DOHH2 (cell line): ENCODE measurements around the gene SARNP.

Experiments
- H3F3A ChIP-seq: fragments of 200-600 bp; sonication (generic), shearing (Covaris generic); 2 replicates; pipeline ENCODE4 v1.6.0; 2016; ENCODE audit warnings: antibody characterized with exemption, mild to moderate bottlenecking; ENCODE audit not compliant: control insufficient read depth, insufficient read depth
- H3K27ac ChIP-seq: fragments of 200-600 bp; sonication (generic); 2 replicates; pipeline ENCODE4 v1.5.1; 2014; ENCODE audit warnings: low read depth, mild to moderate bottlenecking, low read length, moderate library complexity
- H3K27me3 ChIP-seq: fragments of 200-600 bp; sonication (generic); 2 replicates; pipeline ENCODE4 v1.6.1; 2014; ENCODE audit warnings: mild to moderate bottlenecking, low read length, mixed read lengths; ENCODE audit not compliant: control insufficient read depth
- H3K36me3 ChIP-seq: fragments of 200-600 bp; sonication (generic); 2 replicates; pipeline ENCODE4 v1.6.1; 2014; ENCODE audit warnings: mild to moderate bottlenecking, low read length, moderate library complexity, mixed read lengths; ENCODE audit not compliant: control insufficient read depth
- H3K4me1 ChIP-seq: fragments of 200-600 bp; sonication (generic); 2 replicates; pipeline ENCODE4 v1.6.1; 2014; ENCODE audit warnings: mild to moderate bottlenecking, low read length, mixed read lengths; ENCODE audit not compliant: control insufficient read depth
- H3K4me2 ChIP-seq: fragments of 200-600 bp; sonication (generic); 2 replicates; pipeline ENCODE4 v1.6.0; 2014; ENCODE audit warnings: mild to moderate bottlenecking, low read length, moderate library complexity
- H3K4me3 ChIP-seq: fragments of 200-600 bp; sonication (generic); 2 replicates; pipeline ENCODE4 v1.5.1; 2014; ENCODE audit warnings: mild to moderate bottlenecking, low read length, mixed read lengths
- H3K79me2 ChIP-seq: fragments of 200-600 bp; sonication (generic); 2 replicates; pipeline ENCODE4 v1.6.1; 2014; ENCODE audit warnings: mild to moderate bottlenecking, low read length, mixed read lengths; ENCODE audit not compliant: control insufficient read depth
- H3K9me2 ChIP-seq: fragments of 200-600 bp; sonication (generic); replicated peaks from 2 replicates; pipeline ENCODE4 v1.6.1; 2014; ENCODE audit warnings: mild to moderate bottlenecking, low read length, mixed read lengths; ENCODE audit not compliant: control insufficient read depth
- H3K9me3 ChIP-seq: fragments of 200-600 bp; sonication (generic); 2 replicates; pipeline ENCODE4 v1.6.1; 2014; ENCODE audit warnings: antibody characterized with exemption, low read length, mixed read lengths; ENCODE audit not compliant: control insufficient read depth, insufficient read depth
- H4K20me1 ChIP-seq: fragments of 200-600 bp; sonication (generic); 2 replicates; pipeline ENCODE4 v1.6.0; 2014; ENCODE audit warnings: low read depth, mild to moderate bottlenecking, antibody characterized with exemption, low read length, moderate library complexity; ENCODE audit not compliant: control insufficient read depth, insufficient read depth
- EZH2phosphoT487 ChIP-seq: fragments of 200-600 bp; sonication (generic); IDR thresholded peaks from 2 replicates; pipeline ENCODE4 v1.6.1; 2017; ENCODE audit warnings: borderline replicate concordance, mild to moderate bottlenecking, antibody characterized with exemption, low read length, moderate library complexity, mixed read lengths
- TF ChIP-seq, protein P1 (sequence below): fragments of 200-600 bp; sonication (generic); IDR thresholded peaks from one replicate; pipeline ENCODE4 v1.5.1; 2014; ENCODE audit warnings: antibody characterized with exemption, mild to moderate bottlenecking, low read depth, low read length; ENCODE audit not compliant: poor library complexity, severe bottlenecking

Gene SARNP

DNA sequence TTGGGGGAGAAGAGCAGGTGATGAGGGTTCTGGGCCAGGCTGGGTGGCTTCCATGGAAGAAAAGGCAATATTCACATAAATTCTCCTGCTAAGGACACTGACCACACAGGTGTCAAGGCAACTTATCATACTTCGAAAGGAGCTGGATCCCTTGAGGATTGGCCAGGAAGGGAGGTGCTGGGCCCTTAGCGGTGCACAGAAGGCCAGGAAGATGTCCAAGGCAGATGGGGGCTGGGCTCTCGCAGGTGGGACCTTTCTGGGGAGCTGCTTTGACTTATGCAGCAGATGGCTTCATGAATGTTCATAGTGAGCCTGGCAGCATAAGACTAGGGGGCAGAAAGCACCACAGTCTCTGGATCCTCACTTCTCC lies 92.6 kb downstream of the SARNP start:
- Histone ChIP-seq H3F3A (peaks cover 6% of the 10 kb centered on the region), H3K9me3 (no peaks in the 10 kb centered on the region), H3K27me3 (no peaks in the 10 kb centered on the region), H3K27ac (no peak overlapping the region), H3K4me1 (peaks cover 20% of the 10 kb centered on the region), H3K4me3 (no peak overlapping the region), H4K20me1 (no peaks in the 10 kb centered on the region), H3K9me2 (no peaks in the 10 kb centered on the region), H3K79me2 (peaks cover 7% of the 10 kb centered on the region), H3K4me2 (no peak overlapping the region), H3K36me3 (peaks cover 28% of the 10 kb centered on the region)
- TF ChIP-seq EZH2phosphoT487, result no peak

DNA sequence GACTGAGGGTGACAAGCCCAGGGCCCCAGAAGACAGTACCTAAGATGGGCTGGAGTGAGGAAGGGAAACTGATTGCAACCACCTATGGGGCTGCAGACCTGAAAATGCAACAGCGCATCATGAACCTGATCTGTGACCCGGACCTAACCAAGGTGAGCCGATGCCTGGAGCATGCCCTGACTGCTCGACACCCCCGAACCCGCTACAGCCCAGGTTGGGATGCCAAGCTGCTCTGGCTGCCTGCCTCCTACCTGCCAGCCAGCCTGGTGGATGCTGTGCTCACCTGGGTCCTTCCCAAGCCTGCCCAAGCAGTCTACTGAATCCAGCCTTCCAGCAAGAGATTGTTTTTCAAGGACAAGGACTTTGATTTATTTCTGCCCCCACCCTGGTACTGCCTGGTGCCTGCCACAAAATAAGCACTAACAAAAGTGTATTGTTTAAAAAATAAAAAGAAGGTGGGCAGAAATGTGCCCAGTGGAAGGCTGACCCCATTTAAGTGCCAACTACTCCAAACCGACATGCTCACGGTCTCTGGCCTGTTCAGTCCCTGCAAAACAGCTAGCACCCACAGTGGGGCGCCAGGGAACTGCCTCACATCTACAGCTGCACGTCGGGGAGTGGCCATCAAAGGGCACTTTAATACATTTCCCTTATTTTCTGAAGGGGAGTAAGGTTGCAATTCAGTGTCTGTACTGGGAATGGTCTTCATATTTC lies 93.1 kb downstream of the SARNP start:
- Histone ChIP-seq H3K36me3 (peaks cover 33% of the 10 kb centered on the region), H3K4me1 (peaks cover 14% of the 10 kb centered on the region), H3K79me2 (peaks cover 7% of the 10 kb centered on the region), H3K4me2 (no peak overlapping the region), H3K9me3 (no peaks in the 10 kb centered on the region), H3K9me2 (no peaks in the 10 kb centered on the region), H3K27me3 (no peaks in the 10 kb centered on the region), H3F3A (peaks cover 6% of the 10 kb centered on the region; the same call in 1 of the 2 replicates), H3K4me3 (no peak overlapping the region), H3K27ac (no peak overlapping the region), H4K20me1 (no peaks in the 10 kb centered on the region)
- TF ChIP-seq, protein P1, sequence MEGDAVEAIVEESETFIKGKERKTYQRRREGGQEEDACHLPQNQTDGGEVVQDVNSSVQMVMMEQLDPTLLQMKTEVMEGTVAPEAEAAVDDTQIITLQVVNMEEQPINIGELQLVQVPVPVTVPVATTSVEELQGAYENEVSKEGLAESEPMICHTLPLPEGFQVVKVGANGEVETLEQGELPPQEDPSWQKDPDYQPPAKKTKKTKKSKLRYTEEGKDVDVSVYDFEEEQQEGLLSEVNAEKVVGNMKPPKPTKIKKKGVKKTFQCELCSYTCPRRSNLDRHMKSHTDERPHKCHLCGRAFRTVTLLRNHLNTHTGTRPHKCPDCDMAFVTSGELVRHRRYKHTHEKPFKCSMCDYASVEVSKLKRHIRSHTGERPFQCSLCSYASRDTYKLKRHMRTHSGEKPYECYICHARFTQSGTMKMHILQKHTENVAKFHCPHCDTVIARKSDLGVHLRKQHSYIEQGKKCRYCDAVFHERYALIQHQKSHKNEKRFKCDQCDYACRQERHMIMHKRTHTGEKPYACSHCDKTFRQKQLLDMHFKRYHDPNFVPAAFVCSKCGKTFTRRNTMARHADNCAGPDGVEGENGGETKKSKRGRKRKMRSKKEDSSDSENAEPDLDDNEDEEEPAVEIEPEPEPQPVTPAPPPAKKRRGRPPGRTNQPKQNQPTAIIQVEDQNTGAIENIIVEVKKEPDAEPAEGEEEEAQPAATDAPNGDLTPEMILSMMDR, result peak; percentile 86
- TF ChIP-seq EZH2phosphoT487, result no peak

DNA sequence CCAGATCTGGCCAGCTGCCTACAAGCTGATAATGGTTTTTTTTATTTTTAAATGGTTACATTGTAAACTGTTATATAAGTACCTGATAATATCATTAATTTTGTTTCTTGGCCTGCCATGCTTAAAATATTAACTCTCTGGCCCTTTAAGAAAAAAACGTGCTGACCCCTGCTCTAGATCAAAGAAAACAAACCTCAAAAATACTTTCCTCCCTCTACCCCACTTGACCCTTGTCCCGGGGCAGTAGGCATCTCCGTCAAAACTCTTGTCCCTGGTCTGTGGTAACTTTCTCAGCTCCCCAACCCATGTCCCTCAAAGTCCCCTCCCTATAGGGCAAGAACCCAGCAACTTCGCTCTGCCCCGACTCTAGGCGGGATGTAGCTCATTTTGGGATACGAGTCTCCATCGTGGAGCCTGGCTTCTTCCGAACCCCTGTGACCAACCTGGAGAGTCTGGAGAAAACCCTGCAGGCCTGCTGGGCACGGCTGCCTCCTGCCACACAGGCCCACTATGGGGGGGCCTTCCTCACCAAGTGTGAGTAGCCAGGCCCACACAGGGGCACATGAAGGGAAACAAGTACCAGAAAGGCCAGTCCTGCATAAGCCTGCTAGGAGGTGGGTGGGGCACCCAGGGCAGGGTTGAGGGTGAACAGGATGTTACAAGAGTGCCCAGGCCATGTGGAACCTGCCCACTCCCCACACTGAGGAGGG lies 93.9 kb downstream of the SARNP start:
- peaks cover 6% of the 10 kb centered on the region; the same call in 1 of the 2 replicates for H3F3A ChIP-seq
- no peaks in the 10 kb centered on the region for H4K20me1 ChIP-seq
- no peaks in the 10 kb centered on the region for H3K27me3 ChIP-seq
- TF ChIP-seq, protein P1, result no peak
- no peak for TF ChIP-seq EZH2phosphoT487
- H3K4me2 ChIP-seq, result no peak overlapping the region
- peaks cover 39% of the 10 kb centered on the region for H3K36me3 ChIP-seq
- H3K79me2 ChIP-seq, result peaks cover 7% of the 10 kb centered on the region
- H3K9me3 ChIP-seq, result no peaks in the 10 kb centered on the region
- no peak overlapping the region for H3K27ac ChIP-seq
- H3K9me2 ChIP-seq, result no peaks in the 10 kb centered on the region
- peaks cover 16% of the 10 kb centered on the region for H3K4me1 ChIP-seq
- no peak overlapping the region for H3K4me3 ChIP-seq

DNA sequence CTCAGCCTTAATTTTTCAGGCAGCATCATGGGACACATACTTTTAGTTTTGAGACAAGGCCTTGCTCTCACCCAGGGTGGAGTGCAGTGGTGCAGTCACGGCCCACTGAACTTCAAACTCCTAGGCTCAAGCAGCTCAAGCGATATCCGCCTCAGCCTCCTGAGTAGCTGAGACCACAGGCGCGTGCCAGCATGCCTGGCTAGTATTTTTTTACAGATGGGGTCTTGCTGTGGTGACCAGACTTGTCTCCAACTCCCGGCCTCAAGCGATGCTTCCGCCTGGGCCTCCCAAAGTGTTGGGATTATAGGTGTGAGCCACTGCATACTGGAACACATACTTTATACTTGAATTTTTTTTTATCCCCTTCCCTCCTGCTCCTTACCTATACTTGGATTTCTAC lies 94.6 kb downstream of the SARNP start:
- Histone ChIP-seq H3K9me3 (no peaks in the 10 kb centered on the region), H4K20me1 (no peaks in the 10 kb centered on the region), H3K79me2 (peaks cover 7% of the 10 kb centered on the region), H3K27ac (no peak overlapping the region), H3K27me3 (no peaks in the 10 kb centered on the region), H3K4me2 (no peak overlapping the region), H3K4me3 (no peak overlapping the region), H3F3A (peaks cover 6% of the 10 kb centered on the region; the same call in 1 of the 2 replicates), H3K4me1 (peaks cover 20% of the 10 kb centered on the region), H3K36me3 (peaks cover 39% of the 10 kb centered on the region), H3K9me2 (no peaks in the 10 kb centered on the region)
- no peak for TF ChIP-seq EZH2phosphoT487
- TF ChIP-seq, protein P1, result no peak
